GM18861 (cell line): ENCODE measurements around the gene CPSF7.
"Not testable (repeated sequence)": the region's sequence is repeated elsewhere in the genome, so short reads cannot be mapped to it uniquely, and the experiment has no call there.

Source experiments
- ATAC-seq: cut with Tn5 transposase; IDR thresholded peaks from one replicate; pipeline ENCODE4 v1.9.1; 2021; ENCODE audit not compliant: unreplicated experiment

Gene CPSF7

GRCh38 chr11:61429691-61430582 lies at the start of gene CPSF7, which contains the start of gene SDHAF2:
Gene CPSF7, minus strand, starts transcription at chr11:61429975. Its CDS starts 740 bp downstream, at chr11:61429235.
Gene SDHAF2, plus strand, starts transcription at chr11:61430124. Its CDS starts 23 bp downstream, at chr11:61430147.
- peak; percentile 76 for ATAC-seq

DNA sequence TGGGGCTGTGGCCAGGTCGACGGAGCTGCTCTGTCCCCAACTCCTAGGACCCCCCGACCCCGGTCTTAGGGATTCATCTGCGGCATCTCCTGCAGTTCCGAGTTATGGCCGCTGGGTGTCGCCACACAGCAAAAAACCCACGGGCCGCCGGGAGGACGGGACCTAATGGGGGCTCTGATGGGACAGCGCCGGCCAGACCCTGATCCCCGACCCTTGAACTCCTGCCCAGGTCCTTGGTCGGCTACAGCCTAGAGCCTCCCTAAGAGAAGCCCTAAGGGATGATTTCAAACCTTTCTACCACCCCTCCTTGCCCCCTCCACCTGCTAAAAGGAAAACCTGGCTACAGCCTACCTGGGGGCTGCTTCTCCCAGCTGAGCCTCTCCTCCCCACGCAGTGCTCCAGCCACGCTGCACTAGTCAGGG lies 48.0 kb upstream of the CPSF7 start:
- no peak for ATAC-seq

- no peak for ATAC-seq
These were observed 47.4 kb upstream of the CPSF7 start for GRCh38 chr11:61477126-61477525.

GRCh38 chr11:61476371-61476770 lies 46.6 kb upstream of the CPSF7 start:
- ATAC-seq = no peak

- no peak for ATAC-seq
These were observed 45.7 kb upstream of the CPSF7 start for GRCh38 chr11:61475433-61475832.

DNA sequence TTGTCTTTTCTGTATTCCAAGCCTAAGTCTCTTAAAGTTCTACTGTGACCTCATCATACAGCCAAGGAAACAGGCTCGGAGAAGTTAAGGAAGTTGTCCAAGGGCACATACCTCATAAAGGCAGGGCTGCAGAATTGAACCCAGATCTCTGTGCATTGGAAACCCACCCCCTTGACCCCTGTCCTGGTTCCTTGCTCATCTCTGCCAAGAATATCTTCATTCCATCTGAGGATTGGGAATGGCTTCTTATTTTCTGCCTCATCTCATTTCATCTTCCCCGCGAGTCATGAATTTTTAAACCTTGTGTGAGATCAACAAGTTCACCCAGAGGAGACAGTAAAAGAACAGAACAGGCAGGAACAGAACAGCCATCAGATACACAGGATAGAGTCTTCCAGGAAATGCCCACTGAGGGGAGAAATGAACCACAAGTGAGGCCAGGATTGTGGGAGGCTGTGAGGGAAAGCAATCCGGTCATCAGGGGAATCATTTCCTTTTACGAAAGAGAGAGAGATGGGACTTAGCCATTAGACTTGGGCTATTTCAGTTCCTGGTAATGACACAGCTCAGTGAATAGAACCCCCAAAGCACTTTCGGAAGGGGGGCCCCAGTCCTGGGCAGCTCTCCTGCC lies 44.4 kb upstream of the CPSF7 start:
- ATAC-seq = no peak

- ATAC-seq = no peak
These were observed 43.7 kb upstream of the CPSF7 start for GRCh38 chr11:61473370-61474012.

GRCh38 chr11:61472868-61473267 lies 43.1 kb upstream of the CPSF7 start:
- ATAC-seq = no peak

- no peak for ATAC-seq
These were observed 42.5 kb upstream of the CPSF7 start for GRCh38 chr11:61472282-61472681.

- no peak for ATAC-seq
These were observed 38.2 kb upstream of the CPSF7 start for GRCh38 chr11:61468002-61468401.

DNA sequence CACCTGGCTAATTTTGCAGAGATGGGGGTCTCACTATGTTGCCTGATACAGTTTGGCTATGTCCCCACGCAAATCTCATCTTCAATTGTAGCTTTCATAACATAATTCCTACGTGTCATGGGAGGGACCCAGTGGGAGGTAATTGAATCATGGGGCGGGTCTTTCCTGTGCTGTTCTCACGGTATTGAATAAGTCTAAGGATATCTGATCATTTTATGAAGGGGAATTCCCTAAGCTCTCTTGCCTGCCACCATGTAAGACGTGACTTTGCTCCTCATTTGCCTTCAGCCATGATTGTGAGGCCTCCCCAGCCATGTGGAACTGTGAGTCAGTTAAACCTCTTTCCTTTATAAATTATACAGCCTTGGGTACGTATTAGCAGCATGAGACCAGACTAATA lies 37.8 kb upstream of the CPSF7 start:
- ATAC-seq = not testable (repeated sequence)

DNA sequence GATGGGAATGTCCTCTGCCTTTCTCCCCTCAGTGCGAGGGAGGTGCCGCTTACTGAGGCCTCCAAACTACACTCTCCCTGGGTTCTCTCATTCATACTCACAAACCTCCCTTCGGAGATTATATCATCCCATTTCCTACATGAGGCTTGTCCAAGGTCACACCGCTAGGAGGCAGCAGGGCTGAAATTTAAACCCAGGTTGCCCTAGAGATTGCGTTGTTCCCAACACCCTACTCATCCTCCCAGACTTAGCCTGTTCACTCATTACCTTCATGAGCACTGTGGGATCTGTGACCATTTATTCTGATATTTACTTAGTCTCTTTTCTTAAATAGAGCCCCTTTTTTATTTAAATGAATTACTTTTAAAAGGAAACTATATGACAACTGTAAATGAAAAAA lies 31.2 kb upstream of the CPSF7 start:
- ATAC-seq = no peak

DNA sequence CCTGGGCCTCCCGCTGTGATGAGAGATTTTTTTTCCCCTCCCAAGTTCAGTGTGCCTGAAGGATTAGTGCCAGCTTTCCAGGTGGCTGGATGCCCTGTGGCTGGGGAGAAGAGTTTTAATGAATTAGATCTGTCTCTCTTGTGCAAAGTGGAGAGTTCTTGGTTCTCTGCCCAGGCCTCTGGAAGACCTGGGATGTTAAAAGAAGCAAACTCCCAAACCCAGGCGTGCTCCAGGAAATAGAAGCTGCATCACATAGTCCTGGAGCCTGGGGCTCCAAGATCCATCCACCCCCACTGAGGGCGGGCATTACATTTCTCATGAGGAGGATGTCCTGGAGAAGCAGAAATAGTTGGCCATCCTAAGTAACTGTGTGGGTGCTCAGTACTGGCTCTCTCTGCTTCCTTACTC lies 30.7 kb upstream of the CPSF7 start:
- no peak for ATAC-seq

- ATAC-seq = no peak
These were observed 24.7 kb upstream of the CPSF7 start for GRCh38 chr11:61454520-61454919.

GRCh38 chr11:61453695-61454094 lies 23.9 kb upstream of the CPSF7 start:
- no peak for ATAC-seq

GRCh38 chr11:61452825-61453224 lies 23.1 kb upstream of the CPSF7 start:
- ATAC-seq = no peak

GRCh38 chr11:61448552-61448927 lies 18.8 kb upstream of the CPSF7 start:
- no peak for ATAC-seq

GRCh38 chr11:61447601-61448551 lies 18.1 kb upstream of the CPSF7 start:
- ATAC-seq = no peak

GRCh38 chr11:61446211-61446651 lies 16.5 kb upstream of the CPSF7 start:
- ATAC-seq = no peak

DNA sequence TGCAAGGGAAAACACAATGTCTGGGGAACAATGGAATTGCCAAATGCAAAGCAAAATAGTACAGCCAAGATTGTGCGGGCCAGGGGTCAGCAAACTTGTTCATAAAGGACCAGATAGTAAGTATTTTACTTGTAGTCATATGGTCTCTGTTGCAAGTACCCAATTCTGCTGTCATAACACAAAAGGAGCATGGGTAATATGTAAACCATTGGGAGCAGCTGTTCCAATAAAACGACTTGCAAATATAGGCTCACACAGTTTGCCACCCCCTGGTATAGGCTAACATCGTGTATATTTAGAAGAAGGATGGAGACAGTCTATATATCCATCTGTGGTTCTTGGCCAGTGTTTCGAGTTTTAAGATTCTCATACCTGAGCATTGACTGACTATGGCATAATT lies 15.7 kb upstream of the CPSF7 start:
- ATAC-seq = no peak

DNA sequence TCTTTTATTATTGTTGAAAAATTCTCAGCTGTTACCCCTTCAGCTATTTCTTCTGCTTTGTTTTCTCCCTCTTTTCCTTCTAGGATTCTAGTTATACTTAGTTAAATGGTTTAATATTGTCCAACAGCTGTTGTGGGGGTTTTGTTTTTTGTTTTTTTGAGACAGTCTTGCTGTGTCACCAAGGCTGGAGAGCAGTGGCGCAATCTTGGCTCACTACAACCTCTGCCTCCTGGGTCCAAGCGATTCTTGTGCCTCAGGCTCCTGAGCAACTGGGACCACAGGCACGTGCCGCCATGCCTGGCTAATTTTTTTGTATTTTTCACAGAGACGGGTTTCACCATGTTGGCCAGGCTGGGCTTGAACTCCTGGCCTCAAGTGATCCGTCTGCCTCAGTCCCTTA lies 12.8 kb upstream of the CPSF7 start:
- ATAC-seq = no peak
